ENCODE results near the gene THSD7A.

The THSD7A gene

DNA sequence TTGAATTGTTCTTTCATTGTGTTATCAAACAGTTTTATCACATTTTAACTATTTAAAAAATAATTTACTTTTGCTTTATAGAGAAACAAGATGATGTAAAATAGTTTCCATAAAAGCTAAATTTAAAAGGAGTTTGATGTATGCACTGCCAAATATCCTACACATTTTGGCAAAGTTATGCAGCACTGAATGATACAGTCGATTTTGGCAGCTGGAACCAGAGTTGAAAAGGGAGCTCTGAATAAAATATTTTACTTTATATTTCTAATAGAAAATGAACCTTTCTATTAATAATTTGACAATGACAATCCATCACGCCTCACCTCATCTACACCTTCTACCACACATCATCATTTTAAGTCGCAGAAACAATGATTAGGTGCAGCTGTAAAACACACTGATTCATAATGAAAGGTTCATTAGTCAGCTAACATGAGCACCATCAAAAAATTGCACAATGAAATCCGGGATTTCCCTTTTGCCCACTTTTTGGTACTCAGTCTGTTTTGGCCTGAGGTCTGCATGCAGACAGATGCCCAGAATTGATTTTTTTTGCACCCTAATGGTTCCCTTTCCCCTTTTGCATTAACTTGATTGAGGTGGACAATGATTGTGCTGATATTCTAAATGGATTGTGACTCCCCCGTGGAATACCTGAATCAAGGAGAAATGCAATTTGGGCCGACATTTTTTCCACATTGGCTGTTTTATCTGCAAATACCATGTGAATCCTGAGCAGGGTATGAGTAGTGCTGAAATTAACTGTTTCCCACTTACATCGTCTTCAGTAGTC is 105.8 kb downstream of the THSD7A start:
- H3K36me3 Mint-ChIP-seq (ENCODE audit: low read depth): no peaks in the 10 kb centered on the region
- no peak overlapping the region for H3K4me3 Mint-ChIP-seq
- no peaks in the 10 kb centered on the region for H3K27me3 Mint-ChIP-seq (ENCODE audit: low read depth)
- no peaks in the 10 kb centered on the region for H3K9me3 Mint-ChIP-seq
- H3K4me1 Mint-ChIP-seq (ENCODE audit: low read depth): no peaks in the 10 kb centered on the region
- H3K27ac Mint-ChIP-seq: no peak overlapping the region
- no peak for DNase-seq (ENCODE audit: low spot score)

GRCh38 chr7:11716185-11716584 is 115.8 kb downstream of the THSD7A start:
- no peak for DNase-seq (ENCODE audit: low spot score)
- H3K4me3 Mint-ChIP-seq: no peak overlapping the region
- no peak overlapping the region for H3K27ac Mint-ChIP-seq
- no peaks in the 10 kb centered on the region for H3K27me3 Mint-ChIP-seq (ENCODE audit: low read depth)
- no peaks in the 10 kb centered on the region for H3K9me3 Mint-ChIP-seq
- H3K36me3 Mint-ChIP-seq (ENCODE audit: low read depth): no peaks in the 10 kb centered on the region
- no peaks in the 10 kb centered on the region for H3K4me1 Mint-ChIP-seq (ENCODE audit: low read depth)

DNA sequence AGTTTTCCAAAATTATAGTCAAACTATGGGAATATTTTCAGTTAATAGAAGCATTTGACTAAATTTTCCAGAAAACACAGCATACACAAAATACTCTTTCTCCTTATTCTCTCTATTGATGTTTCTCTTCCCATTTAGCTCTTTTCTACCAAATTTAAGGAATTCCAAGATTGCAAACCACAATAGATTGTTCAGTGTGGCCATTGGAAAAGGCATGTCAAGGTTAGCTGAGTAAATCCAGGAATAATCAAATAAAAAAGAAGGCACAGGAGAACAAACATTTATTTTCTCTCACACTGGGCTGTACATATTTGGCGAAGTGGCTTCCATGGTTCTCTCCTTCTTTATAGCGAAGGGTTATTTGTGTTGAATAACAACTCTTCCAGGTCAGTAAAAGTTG is 117.3 kb downstream of the THSD7A start:
- no peaks in the 10 kb centered on the region for H3K4me1 Mint-ChIP-seq (ENCODE audit: low read depth)
- H3K27ac Mint-ChIP-seq: no peak overlapping the region
- no peaks in the 10 kb centered on the region for H3K9me3 Mint-ChIP-seq
- no peaks in the 10 kb centered on the region for H3K36me3 Mint-ChIP-seq (ENCODE audit: low read depth)
- no peaks in the 10 kb centered on the region for H3K27me3 Mint-ChIP-seq (ENCODE audit: low read depth)
- DNase-seq (ENCODE audit: low spot score): no peak
- no peak overlapping the region for H3K4me3 Mint-ChIP-seq

DNA sequence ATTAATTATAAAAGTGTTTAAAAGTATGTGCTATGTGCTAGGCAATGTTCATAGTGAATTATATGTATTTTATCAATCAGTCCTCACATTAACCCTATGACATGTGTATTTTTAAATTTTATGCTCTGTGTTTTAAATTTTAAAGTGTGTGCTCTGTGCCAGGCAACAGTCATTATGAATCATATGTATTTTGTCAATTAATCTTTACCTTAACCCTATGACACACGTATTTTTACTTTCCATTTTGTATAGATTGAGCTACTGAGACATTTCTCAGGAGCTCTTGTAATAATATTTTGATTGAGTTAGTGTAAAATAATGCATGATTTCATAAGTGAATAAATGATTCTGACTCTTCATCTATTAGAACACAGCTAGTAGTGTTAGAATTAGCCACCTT is 117.8 kb downstream of the THSD7A start:
- Mint-ChIP-seq H3K4me1 (ENCODE audit: low read depth) (no peaks in the 10 kb centered on the region), H3K36me3 (ENCODE audit: low read depth) (no peaks in the 10 kb centered on the region), H3K9me3 (no peaks in the 10 kb centered on the region), H3K27ac (no peak overlapping the region), H3K27me3 (ENCODE audit: low read depth) (no peaks in the 10 kb centered on the region), H3K4me3 (no peak overlapping the region)
- DNase-seq (ENCODE audit: low spot score): no peak

DNA sequence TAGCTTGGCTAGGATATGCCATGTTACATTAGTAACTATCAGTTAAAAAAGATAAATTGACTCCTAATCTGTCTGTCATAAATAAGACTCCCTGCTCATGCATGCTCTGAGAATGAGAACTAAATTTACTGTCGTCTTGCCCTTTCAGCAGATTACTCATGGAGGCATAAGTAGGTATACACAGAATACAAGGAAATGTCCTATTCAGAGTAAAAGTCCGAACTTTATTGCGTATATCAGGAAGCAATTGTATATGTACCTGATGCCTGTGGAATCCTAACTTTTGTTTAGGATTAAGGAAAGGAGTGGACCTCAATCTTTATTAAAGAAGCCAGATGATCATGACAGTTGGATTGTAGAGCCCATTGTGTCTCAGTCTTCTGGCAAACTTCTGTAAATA is 118.6 kb downstream of the THSD7A start:
- H3K9me3 Mint-ChIP-seq: no peaks in the 10 kb centered on the region
- H3K4me1 Mint-ChIP-seq (ENCODE audit: low read depth): no peaks in the 10 kb centered on the region
- H3K27ac Mint-ChIP-seq: no peak overlapping the region
- H3K4me3 Mint-ChIP-seq: no peak overlapping the region
- H3K36me3 Mint-ChIP-seq (ENCODE audit: low read depth): no peaks in the 10 kb centered on the region
- no peaks in the 10 kb centered on the region for H3K27me3 Mint-ChIP-seq (ENCODE audit: low read depth)
- DNase-seq (ENCODE audit: low spot score): no peak

DNA sequence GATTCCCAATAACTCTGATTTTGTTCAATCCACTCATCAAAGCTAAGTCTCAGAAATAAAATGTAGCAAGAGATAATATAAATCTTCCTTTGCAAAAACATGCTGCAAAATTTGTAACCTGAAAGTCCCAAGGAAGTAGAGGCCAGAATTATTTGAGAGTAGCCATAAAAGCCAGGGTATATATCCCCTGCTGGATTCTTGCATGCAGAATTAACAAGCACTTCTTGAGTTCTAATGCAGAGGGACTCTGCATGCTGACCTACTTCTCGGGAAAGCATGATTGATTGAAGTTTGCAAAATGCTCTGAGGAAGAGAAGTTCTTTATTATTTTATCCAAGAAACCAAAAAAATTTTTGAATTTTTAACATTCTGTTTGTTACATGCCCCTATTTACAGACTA is 121.6 kb downstream of the THSD7A start:
- Mint-ChIP-seq H3K4me3 (no peak overlapping the region), H3K27ac (no peak overlapping the region), H3K9me3 (no peaks in the 10 kb centered on the region), H3K36me3 (ENCODE audit: low read depth) (no peaks in the 10 kb centered on the region), H3K4me1 (ENCODE audit: low read depth) (no peaks in the 10 kb centered on the region), H3K27me3 (ENCODE audit: low read depth) (no peaks in the 10 kb centered on the region)
- no peak for DNase-seq (ENCODE audit: low spot score)

GRCh38 chr7:11709196-11709595 is 122.8 kb downstream of the THSD7A start:
- Mint-ChIP-seq H3K27me3 (ENCODE audit: low read depth) (no peaks in the 10 kb centered on the region), H3K4me3 (no peak overlapping the region), H3K9me3 (no peaks in the 10 kb centered on the region), H3K36me3 (ENCODE audit: low read depth) (no peaks in the 10 kb centered on the region), H3K4me1 (ENCODE audit: low read depth) (no peaks in the 10 kb centered on the region), H3K27ac (no peak overlapping the region)
- DNase-seq (ENCODE audit: low spot score): no peak

- H3K27me3 Mint-ChIP-seq (ENCODE audit: low read depth): no peaks in the 10 kb centered on the region
- no peak overlapping the region for H3K4me3 Mint-ChIP-seq
- no peaks in the 10 kb centered on the region for H3K9me3 Mint-ChIP-seq
- H3K4me1 Mint-ChIP-seq (ENCODE audit: low read depth): no peaks in the 10 kb centered on the region
- H3K27ac Mint-ChIP-seq: no peak overlapping the region
- DNase-seq (ENCODE audit: low spot score): no peak
- no peaks in the 10 kb centered on the region for H3K36me3 Mint-ChIP-seq (ENCODE audit: low read depth)
Measured at GRCh38 chr7:11707606-11708193, 124.3 kb downstream of the THSD7A start.

GRCh38 chr7:11706666-11707605 is 125.1 kb downstream of the THSD7A start:
- Mint-ChIP-seq H3K27me3 (ENCODE audit: low read depth) (no peaks in the 10 kb centered on the region), H3K4me1 (ENCODE audit: low read depth) (no peaks in the 10 kb centered on the region), H3K27ac (no peak overlapping the region), H3K9me3 (no peaks in the 10 kb centered on the region), H3K36me3 (ENCODE audit: low read depth) (no peaks in the 10 kb centered on the region), H3K4me3 (no peak overlapping the region)
- DNase-seq (ENCODE audit: low spot score): no peak

GRCh38 chr7:11703829-11704228 is 128.2 kb downstream of the THSD7A start:
- no peak overlapping the region for H3K4me3 Mint-ChIP-seq
- H3K4me1 Mint-ChIP-seq (ENCODE audit: low read depth): no peaks in the 10 kb centered on the region
- H3K9me3 Mint-ChIP-seq: no peaks in the 10 kb centered on the region
- no peaks in the 10 kb centered on the region for H3K27me3 Mint-ChIP-seq (ENCODE audit: low read depth)
- no peak for DNase-seq (ENCODE audit: low spot score)
- no peaks in the 10 kb centered on the region for H3K36me3 Mint-ChIP-seq (ENCODE audit: low read depth)
- no peak overlapping the region for H3K27ac Mint-ChIP-seq

DNA sequence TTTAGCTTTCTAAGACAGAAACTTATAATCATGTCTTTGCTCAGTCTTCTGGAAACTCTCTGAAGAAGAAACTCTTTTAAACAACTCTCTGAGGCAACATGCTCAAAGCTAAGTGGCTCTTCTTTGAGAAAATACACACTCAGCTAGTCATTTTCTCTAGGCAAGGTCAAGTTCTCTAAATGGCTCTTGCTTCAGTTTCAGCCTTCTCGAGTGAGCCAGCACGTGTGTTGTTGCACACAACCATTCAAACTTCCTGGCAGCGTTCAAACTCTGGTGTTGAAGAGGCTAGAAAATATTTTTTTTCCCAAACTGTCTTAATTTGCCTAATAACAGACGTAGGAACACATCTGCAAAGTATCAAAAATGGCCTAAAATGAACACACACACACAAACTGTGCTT is 129.1 kb downstream of the THSD7A start:
- H3K9me3 Mint-ChIP-seq: no peaks in the 10 kb centered on the region
- DNase-seq (ENCODE audit: low spot score): no peak
- H3K4me1 Mint-ChIP-seq (ENCODE audit: low read depth): no peaks in the 10 kb centered on the region
- no peaks in the 10 kb centered on the region for H3K27me3 Mint-ChIP-seq (ENCODE audit: low read depth)
- no peak overlapping the region for H3K27ac Mint-ChIP-seq
- no peaks in the 10 kb centered on the region for H3K36me3 Mint-ChIP-seq (ENCODE audit: low read depth)
- no peak overlapping the region for H3K4me3 Mint-ChIP-seq

- Mint-ChIP-seq H3K27ac (no peak overlapping the region), H3K9me3 (no peaks in the 10 kb centered on the region), H3K4me3 (no peak overlapping the region), H3K4me1 (ENCODE audit: low read depth) (no peaks in the 10 kb centered on the region), H3K36me3 (ENCODE audit: low read depth) (no peaks in the 10 kb centered on the region), H3K27me3 (ENCODE audit: low read depth) (no peaks in the 10 kb centered on the region)
- no peak for DNase-seq (ENCODE audit: low spot score)
Measured at GRCh38 chr7:11701829-11702560, 130.0 kb downstream of the THSD7A start.

DNA sequence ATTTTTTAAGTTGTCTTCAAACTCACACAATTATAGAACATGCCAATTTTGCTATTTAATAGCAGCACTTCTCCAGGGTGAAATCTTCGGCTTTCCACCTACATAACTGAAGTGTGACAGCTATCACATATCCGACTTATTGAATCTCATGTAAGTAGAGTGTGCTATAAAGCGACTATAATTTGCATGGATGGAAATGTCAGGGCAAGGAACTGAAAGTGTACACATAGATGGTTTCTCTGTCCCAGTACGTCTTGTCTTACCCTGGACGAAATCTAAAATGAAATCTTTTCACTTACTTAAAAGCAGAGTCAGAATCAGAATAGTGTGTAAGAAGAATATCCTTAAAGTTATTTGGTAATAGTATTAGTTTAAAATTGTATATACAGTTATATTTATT is 132.3 kb downstream of the THSD7A start:
- Mint-ChIP-seq H3K36me3 (ENCODE audit: low read depth) (no peaks in the 10 kb centered on the region), H3K27me3 (ENCODE audit: low read depth) (no peaks in the 10 kb centered on the region), H3K4me3 (no peak overlapping the region), H3K27ac (no peak overlapping the region), H3K9me3 (no peaks in the 10 kb centered on the region), H3K4me1 (ENCODE audit: low read depth) (no peaks in the 10 kb centered on the region)
- DNase-seq (ENCODE audit: low spot score): no peak
